SK-N-SH treated with all-trans-retinoic acid at 6 μM for 48 hours (cell line): ENCODE measurements around the gene ASCC1.
"Not testable (repeated sequence)": the region's sequence is repeated elsewhere in the genome, so short reads cannot be mapped to it uniquely, and the experiment has no call there.

Experiments
- ATAC-seq: fragments of 200-7000 bp; cut with Tn5 transposase; 3 replicates; pipeline ENCODE4 v1.9.1; 2020; ENCODE audit warnings: mild to moderate bottlenecking, moderate library complexity
- ARNTL ChIP-seq: fragments of 450-650 bp; formaldehyde crosslinking; IDR thresholded peaks from 2 replicates; pipeline ENCODE4 v1.5.0; 2020; ENCODE audit warnings: low read depth, mild to moderate bottlenecking, moderate library complexity, borderline replicate concordance
- BACH2 ChIP-seq: fragments of 250-450 bp; sonication (Bioruptor Pico); IDR thresholded peaks from 2 replicates; pipeline ENCODE4 v1.9.0; 2021; ENCODE audit warnings: mild to moderate bottlenecking, borderline replicate concordance
- CSDC2 ChIP-seq: fragments of 250-450 bp; sonication (Bioruptor Pico); IDR thresholded peaks from 2 replicates; pipeline ENCODE4 v1.5.0; 2020; ENCODE audit warnings: mild to moderate bottlenecking, moderate library complexity
- ESRRG ChIP-seq: fragments of 250-450 bp; sonication (Bioruptor Pico); IDR thresholded peaks from 2 replicates; pipeline ENCODE4 v1.6.1; 2021; ENCODE audit warnings: mild to moderate bottlenecking
- GLIS3 ChIP-seq: fragments of 250-450 bp; sonication (Bioruptor Pico); IDR thresholded peaks from 2 replicates; pipeline ENCODE4 v1.5.0; 2020; ENCODE audit warnings: mild to moderate bottlenecking, moderate library complexity
- ISL1 ChIP-seq: fragments of 250-450 bp; sonication (Bioruptor Pico); IDR thresholded peaks from 2 replicates; pipeline ENCODE4 v2.1.2; 2022; ENCODE audit warnings: mild to moderate bottlenecking, moderate library complexity
- OSR1 ChIP-seq: fragments of 250-450 bp; sonication (Bioruptor Pico); IDR thresholded peaks from 2 replicates; pipeline ENCODE4 v1.8.0; 2022; ENCODE audit warnings: moderate library complexity, mild to moderate bottlenecking, inconsistent platforms
- PATZ1 ChIP-seq: fragments of 250-450 bp; sonication (Bioruptor Pico); IDR thresholded peaks from 2 replicates; pipeline ENCODE4 v1.8.0; 2020; ENCODE audit warnings: mild to moderate bottlenecking, moderate library complexity, borderline replicate concordance
- POU6F1 ChIP-seq: fragments of 250-450 bp; sonication (Bioruptor Pico); IDR thresholded peaks from 2 replicates; pipeline ENCODE4 v1.8.0; 2021; ENCODE audit warnings: low read depth, mild to moderate bottlenecking, moderate library complexity, borderline replicate concordance
- PPARA ChIP-seq: fragments of 250-450 bp; sonication (Bioruptor Pico); IDR thresholded peaks from 2 replicates; pipeline ENCODE4 v1.5.0; 2020; ENCODE audit warnings: mild to moderate bottlenecking, borderline replicate concordance
- RARB ChIP-seq: fragments of 250-450 bp; sonication (Bioruptor Pico); IDR thresholded peaks from 2 replicates; pipeline ENCODE4 v1.8.0; 2021; ENCODE audit warnings: mild to moderate bottlenecking, moderate library complexity
- SNAI2 ChIP-seq: fragments of 250-450 bp; sonication (Bioruptor Pico); IDR thresholded peaks from 2 replicates; pipeline ENCODE4 v1.5.0; 2020; ENCODE audit warnings: mild to moderate bottlenecking, moderate library complexity
- TOX ChIP-seq: fragments of 250-450 bp; sonication (Bioruptor Pico); IDR thresholded peaks from 2 replicates; pipeline ENCODE4 v1.8.0; 2021; ENCODE audit warnings: mild to moderate bottlenecking, moderate library complexity, borderline replicate concordance
- ZC3H10 ChIP-seq: fragments of 250-450 bp; sonication (Bioruptor Pico); IDR thresholded peaks from 2 replicates; pipeline ENCODE4 v1.5.1; 2021; ENCODE audit warnings: mild to moderate bottlenecking, moderate library complexity
- ZFP3 ChIP-seq: fragments of 250-450 bp; sonication (Bioruptor Pico); IDR thresholded peaks from 2 replicates; pipeline ENCODE4 v1.5.0; 2020; ENCODE audit warnings: mild to moderate bottlenecking, moderate library complexity
- ZNF565 ChIP-seq: fragments of 450-650 bp; formaldehyde crosslinking; conservative IDR thresholded peaks from 2 replicates; pipeline ENCODE4 v1.5.0; 2020; ENCODE audit warnings: low read depth, mild to moderate bottlenecking, moderate library complexity
- ZNF70 ChIP-seq: fragments of 450-650 bp; formaldehyde crosslinking; IDR thresholded peaks from 2 replicates; pipeline ENCODE4 v1.5.0; 2020; ENCODE audit warnings: mild to moderate bottlenecking, moderate library complexity
- ZNF8 ChIP-seq: fragments of 450-650 bp; formaldehyde crosslinking; IDR thresholded peaks from 2 replicates; pipeline ENCODE4 v1.5.0; 2020; ENCODE audit warnings: mild to moderate bottlenecking, moderate library complexity
- TF ChIP-seq, protein P1 (sequence below): fragments of 250-450 bp; sonication (Bioruptor Pico); IDR thresholded peaks from 2 replicates; pipeline ENCODE4 v1.5.1; 2020; ENCODE audit warnings: low read depth, mild to moderate bottlenecking, moderate library complexity
- TF ChIP-seq, protein P2 (sequence below): fragments of 250-450 bp; sonication (Bioruptor Pico); IDR thresholded peaks from 2 replicates; pipeline ENCODE4 v1.5.1; 2021; ENCODE audit warnings: mild to moderate bottlenecking, moderate library complexity
- TF ChIP-seq, protein P3 (sequence below): fragments of 250-450 bp; sonication (Bioruptor Pico); IDR thresholded peaks from 2 replicates; pipeline ENCODE4 v1.5.0; 2020; ENCODE audit warnings: mild to moderate bottlenecking, moderate library complexity

Gene ASCC1

DNA sequence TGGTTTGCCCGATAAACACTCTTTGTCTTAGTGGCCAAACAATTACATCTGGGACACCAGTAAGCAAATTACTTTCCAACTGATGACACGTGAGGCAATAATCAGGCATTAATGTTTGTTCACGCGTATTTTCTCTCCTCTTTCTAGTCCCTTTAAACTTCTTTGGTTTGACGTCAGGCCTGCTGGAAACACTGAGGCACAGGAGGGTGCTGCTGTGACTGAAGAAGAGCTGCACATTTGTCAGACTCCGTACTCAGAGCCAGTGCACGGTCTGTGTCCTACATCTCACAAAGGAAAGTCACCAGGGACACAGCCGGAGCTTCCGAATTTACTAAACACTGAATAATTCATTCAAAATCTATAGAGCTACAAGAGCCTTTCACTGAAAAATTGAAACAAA is 57.9 kb downstream of the ASCC1 start:
- TF ChIP-seq GLIS3 (CRISPR knock-in tag) (no peak), POU6F1 (CRISPR knock-in tag) (no peak), ZC3H10 (CRISPR knock-in tag) (no peak), CSDC2 (no peak), ISL1 (CRISPR knock-in tag) (no peak), ZNF8 (CRISPR knock-in tag) (no peak), ZNF565 (no peak), OSR1 (no peak), RARB (CRISPR knock-in tag) (no peak)
- TF ChIP-seq, protein P1, sequence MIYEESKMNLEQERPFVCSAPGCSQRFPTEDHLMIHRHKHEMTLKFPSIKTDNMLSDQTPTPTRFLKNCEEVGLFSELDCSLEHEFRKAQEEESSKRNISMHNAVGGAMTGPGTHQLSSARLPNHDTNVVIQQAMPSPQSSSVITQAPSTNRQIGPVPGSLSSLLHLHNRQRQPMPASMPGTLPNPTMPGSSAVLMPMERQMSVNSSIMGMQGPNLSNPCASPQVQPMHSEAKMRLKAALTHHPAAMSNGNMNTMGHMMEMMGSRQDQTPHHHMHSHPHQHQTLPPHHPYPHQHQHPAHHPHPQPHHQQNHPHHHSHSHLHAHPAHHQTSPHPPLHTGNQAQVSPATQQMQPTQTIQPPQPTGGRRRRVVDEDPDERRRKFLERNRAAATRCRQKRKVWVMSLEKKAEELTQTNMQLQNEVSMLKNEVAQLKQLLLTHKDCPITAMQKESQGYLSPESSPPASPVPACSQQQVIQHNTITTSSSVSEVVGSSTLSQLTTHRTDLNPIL (CRISPR knock-in tag), result no peak
- TF ChIP-seq, all 23 proteins: peak for 0
- no peak for ATAC-seq

- no peak for ATAC-seq
Observed at GRCh38 chr10:72156223-72156622, 59.9 kb downstream of the ASCC1 start.

GRCh38 chr10:72152286-72152685 is 63.8 kb downstream of the ASCC1 start:
- TF ChIP-seq ARNTL (CRISPR knock-in tag) (no peak), ZNF70 (CRISPR knock-in tag) (no peak), ESRRG (CRISPR knock-in tag) (no peak), RARB (CRISPR knock-in tag) (no peak), TOX (CRISPR knock-in tag) (no peak), PPARA (CRISPR knock-in tag) (no peak), OSR1 (no peak), CSDC2 (no peak), ZNF8 (CRISPR knock-in tag) (no peak), GLIS3 (CRISPR knock-in tag) (no peak), ZC3H10 (CRISPR knock-in tag) (no peak), BACH2 (no peak), ZNF565 (no peak), ISL1 (CRISPR knock-in tag) (no peak), SNAI2 (CRISPR knock-in tag) (no peak), PATZ1 (CRISPR knock-in tag) (no peak)
- TF ChIP-seq, protein P2, sequence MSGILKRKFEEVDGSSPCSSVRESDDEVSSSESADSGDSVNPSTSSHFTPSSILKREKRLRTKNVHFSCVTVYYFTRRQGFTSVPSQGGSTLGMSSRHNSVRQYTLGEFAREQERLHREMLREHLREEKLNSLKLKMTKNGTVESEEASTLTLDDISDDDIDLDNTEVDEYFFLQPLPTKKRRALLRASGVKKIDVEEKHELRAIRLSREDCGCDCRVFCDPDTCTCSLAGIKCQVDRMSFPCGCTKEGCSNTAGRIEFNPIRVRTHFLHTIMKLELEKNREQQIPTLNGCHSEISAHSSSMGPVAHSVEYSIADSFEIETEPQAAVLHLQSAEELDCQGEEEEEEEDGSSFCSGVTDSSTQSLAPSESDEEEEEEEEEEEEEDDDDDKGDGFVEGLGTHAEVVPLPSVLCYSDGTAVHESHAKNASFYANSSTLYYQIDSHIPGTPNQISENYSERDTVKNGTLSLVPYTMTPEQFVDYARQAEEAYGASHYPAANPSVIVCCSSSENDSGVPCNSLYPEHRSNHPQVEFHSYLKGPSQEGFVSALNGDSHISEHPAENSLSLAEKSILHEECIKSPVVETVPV, result no peak
- TF ChIP-seq, protein P3, sequence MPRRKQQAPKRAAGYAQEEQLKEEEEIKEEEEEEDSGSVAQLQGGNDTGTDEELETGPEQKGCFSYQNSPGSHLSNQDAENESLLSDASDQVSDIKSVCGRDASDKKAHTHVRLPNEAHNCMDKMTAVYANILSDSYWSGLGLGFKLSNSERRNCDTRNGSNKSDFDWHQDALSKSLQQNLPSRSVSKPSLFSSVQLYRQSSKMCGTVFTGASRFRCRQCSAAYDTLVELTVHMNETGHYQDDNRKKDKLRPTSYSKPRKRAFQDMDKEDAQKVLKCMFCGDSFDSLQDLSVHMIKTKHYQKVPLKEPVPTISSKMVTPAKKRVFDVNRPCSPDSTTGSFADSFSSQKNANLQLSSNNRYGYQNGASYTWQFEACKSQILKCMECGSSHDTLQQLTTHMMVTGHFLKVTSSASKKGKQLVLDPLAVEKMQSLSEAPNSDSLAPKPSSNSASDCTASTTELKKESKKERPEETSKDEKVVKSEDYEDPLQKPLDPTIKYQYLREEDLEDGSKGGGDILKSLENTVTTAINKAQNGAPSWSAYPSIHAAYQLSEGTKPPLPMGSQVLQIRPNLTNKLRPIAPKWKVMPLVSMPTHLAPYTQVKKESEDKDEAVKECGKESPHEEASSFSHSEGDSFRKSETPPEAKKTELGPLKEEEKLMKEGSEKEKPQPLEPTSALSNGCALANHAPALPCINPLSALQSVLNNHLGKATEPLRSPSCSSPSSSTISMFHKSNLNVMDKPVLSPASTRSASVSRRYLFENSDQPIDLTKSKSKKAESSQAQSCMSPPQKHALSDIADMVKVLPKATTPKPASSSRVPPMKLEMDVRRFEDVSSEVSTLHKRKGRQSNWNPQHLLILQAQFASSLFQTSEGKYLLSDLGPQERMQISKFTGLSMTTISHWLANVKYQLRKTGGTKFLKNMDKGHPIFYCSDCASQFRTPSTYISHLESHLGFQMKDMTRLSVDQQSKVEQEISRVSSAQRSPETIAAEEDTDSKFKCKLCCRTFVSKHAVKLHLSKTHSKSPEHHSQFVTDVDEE (CRISPR knock-in tag), result no peak
- TF ChIP-seq, all 23 proteins: peak for 0
- no peak for ATAC-seq

More at GRCh38 chr10:72156223-72156622, 59.9 kb downstream of the ASCC1 start:
- TF ChIP-seq ISL1 (CRISPR knock-in tag) (no peak), ZNF565 (no peak), ZFP3 (CRISPR knock-in tag) (no peak), BACH2 (no peak)

- ATAC-seq, result not testable (repeated sequence)
Observed at GRCh38 chr10:72150746-72151478, 65.2 kb downstream of the ASCC1 start.
